Measurements from ENCODE around the gene FHL3. TPM values are rescaled to one million over a fixed set of nuclear protein-coding genes. Genes with fewer than 3 reads are reported as not detected.
"Not testable (repeated sequence)": the region's sequence is repeated elsewhere in the genome, so short reads cannot be mapped to it uniquely, and the experiment has no call there.

FHL3 gene
- total RNA-seq, 4 donors from 2014 or later: 19.1 to 46.4 (median 35.1) TPM

GRCh38 chr1:38039331-38040088 is 34.2 kb upstream of the FHL3 start:
- Histone ChIP-seq H3K36me3 (no peaks in the 10 kb centered on the region), H3K4me3 (no peak overlapping the region), H3K27ac (no peak overlapping the region), H3K4me1 (peaks cover 17% of the 10 kb centered on the region), H3K27me3 (peaks cover 47% of the 10 kb centered on the region), H3K9me3 (no peaks in the 10 kb centered on the region)
- TF ChIP-seq POLR2A (IDR thresholded peaks at IDR 0.05) (no peak), EP300 (IDR thresholded peaks at IDR 0.05) (no peak), CTCF (IDR thresholded peaks at IDR 0.05) (no peak), POLR2AphosphoS5 (IDR thresholded peaks at IDR 0.05) (no peak)
- WGBS: 71% methylated on average over 17 of the region's 17 CpGs
- DNase-seq (ENCODE audit: low spot score in 2 of 2): no peak

GRCh38 chr1:38038861-38039260 is 33.5 kb upstream of the FHL3 start:
- H3K4me1 ChIP-seq: peaks cover 11% of the 10 kb centered on the region

GRCh38 chr1:38037221-38037939 is 32.1 kb upstream of the FHL3 start:
- Histone ChIP-seq H3K4me3 (no peak overlapping the region), H3K9me3 (no peaks in the 10 kb centered on the region), H3K36me3 (no peaks in the 10 kb centered on the region), H3K4me1 (peaks cover 10% of the 10 kb centered on the region), H3K27ac (no peak overlapping the region), H3K27me3 (peaks cover 26% of the 10 kb centered on the region)
- 61% methylated on average over 5 of the region's 5 CpGs for WGBS
- TF ChIP-seq POLR2A (IDR thresholded peaks at IDR 0.05): no peak
- TF ChIP-seq CTCF (IDR thresholded peaks at IDR 0.05): no peak
- no peak for TF ChIP-seq EP300 (IDR thresholded peaks at IDR 0.05)
- no peak for TF ChIP-seq POLR2AphosphoS5 (IDR thresholded peaks at IDR 0.05)
- DNase-seq (ENCODE audit: low spot score in 2 of 2): no peak

More at GRCh38 chr1:38038861-38039260, 33.5 kb upstream of the FHL3 start:
- H3K4me3 ChIP-seq: no peak overlapping the region
- peaks cover 40% of the 10 kb centered on the region for H3K27me3 ChIP-seq
- DNase-seq (ENCODE audit: low spot score in 2 of 2): no peak
- no peaks in the 10 kb centered on the region for H3K9me3 ChIP-seq
- H3K36me3 ChIP-seq: no peaks in the 10 kb centered on the region
- TF ChIP-seq EP300 (IDR thresholded peaks at IDR 0.05) (no peak), CTCF (IDR thresholded peaks at IDR 0.05) (no peak), POLR2AphosphoS5 (IDR thresholded peaks at IDR 0.05) (no peak), POLR2A (IDR thresholded peaks at IDR 0.05) (no peak)
- 49% methylated on average over 10 of the region's 10 CpGs for WGBS
- H3K27ac ChIP-seq: no peak overlapping the region

- WGBS: no CpG with 5 or more reads among the region's 13 CpGs
These were observed 29.6 kb upstream of the FHL3 start for GRCh38 chr1:38034871-38035270.

GRCh38 chr1:38032992-38033391 is 27.7 kb upstream of the FHL3 start:
- H3K4me3 ChIP-seq; DNase-seq (ENCODE audit: low spot score in 2 of 2); H3K9me3 ChIP-seq; H3K36me3 ChIP-seq; H3K27ac ChIP-seq; H3K27me3 ChIP-seq: not testable (repeated sequence)
- whole genome bisulfite sequencing: 100% methylated on average over 2 of the region's 2 CpGs
- peaks cover 35% of the 10 kb centered on the region for H3K4me1 ChIP-seq

More at GRCh38 chr1:38034871-38035270, 29.6 kb upstream of the FHL3 start:
- H3K27me3 ChIP-seq: peaks cover 8% of the 10 kb centered on the region
- no peaks in the 10 kb centered on the region for H3K9me3 ChIP-seq
- no peak overlapping the region for H3K4me3 ChIP-seq
- H3K27ac ChIP-seq: no peak overlapping the region
- no peaks in the 10 kb centered on the region for H3K36me3 ChIP-seq
- no peak for DNase-seq (ENCODE audit: low spot score in 2 of 2)
- peaks cover 23% of the 10 kb centered on the region for H3K4me1 ChIP-seq
- TF ChIP-seq POLR2A (IDR thresholded peaks at IDR 0.05) (no peak), POLR2AphosphoS5 (IDR thresholded peaks at IDR 0.05) (no peak), CTCF (IDR thresholded peaks at IDR 0.05) (no peak), EP300 (IDR thresholded peaks at IDR 0.05) (no peak)

All from suprapubic skin (tissue), 4 donors.